ENCODE data around the gene EVI5.
"Not testable (repeated sequence)": the region's sequence is repeated elsewhere in the genome, so short reads cannot be mapped to it uniquely, and the experiment has no call there.

EVI5 gene

DNA sequence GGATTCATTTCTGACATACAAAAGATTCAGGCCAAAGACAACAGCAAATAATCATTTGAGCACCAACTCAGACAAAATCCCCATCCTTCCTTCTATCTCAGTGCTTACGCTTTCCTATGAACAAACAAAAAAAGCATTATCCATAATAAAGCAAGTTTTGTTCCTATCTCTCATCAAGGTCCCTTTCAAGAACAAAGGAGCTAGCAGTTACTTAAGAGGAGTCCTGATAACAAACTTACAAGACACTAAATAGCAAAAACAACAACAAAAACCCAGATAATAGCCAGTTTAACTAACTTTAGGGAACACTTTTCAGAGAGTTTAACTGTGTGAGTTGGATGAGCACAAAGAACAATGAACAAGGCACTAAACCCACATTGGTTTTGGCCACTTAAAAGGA, 10.5 kb downstream of the EVI5 start:
- H3K27me3 Mint-ChIP-seq = peaks cover 38% of the 10 kb centered on the region

DNA sequence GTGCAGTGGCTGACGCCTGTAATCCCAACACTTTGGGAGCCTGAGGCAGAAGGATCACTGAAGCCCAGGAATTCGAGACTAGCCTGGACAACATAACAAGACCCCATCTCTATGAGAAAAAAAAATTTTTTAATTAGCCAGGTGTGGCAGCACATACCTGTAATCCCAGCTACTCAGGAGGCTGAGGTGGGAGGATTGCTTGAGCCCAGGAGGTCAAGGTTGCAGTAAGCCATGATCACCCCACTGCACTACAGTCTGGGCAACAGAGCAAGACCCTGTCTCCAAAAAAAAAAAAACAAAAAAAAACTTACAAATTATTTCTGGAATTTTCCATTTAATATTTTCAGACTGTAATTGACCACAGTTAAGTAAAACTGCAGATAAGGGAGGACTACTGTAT, 11.2 kb downstream of the EVI5 start:
- DNase-seq = not testable (repeated sequence)

More for the DNA sequence above, 10.5 kb downstream of the EVI5 start:
- no peak for DNase-seq
- Mint-ChIP-seq H3K27ac (no peak overlapping the region), H3K36me3 (ENCODE audit: low read depth) (no peaks in the 10 kb centered on the region), H3K9me3 (no peaks in the 10 kb centered on the region), H3K4me1 (ENCODE audit: low read depth) (no peaks in the 10 kb centered on the region), H3K4me3 (no peak overlapping the region)

DNA sequence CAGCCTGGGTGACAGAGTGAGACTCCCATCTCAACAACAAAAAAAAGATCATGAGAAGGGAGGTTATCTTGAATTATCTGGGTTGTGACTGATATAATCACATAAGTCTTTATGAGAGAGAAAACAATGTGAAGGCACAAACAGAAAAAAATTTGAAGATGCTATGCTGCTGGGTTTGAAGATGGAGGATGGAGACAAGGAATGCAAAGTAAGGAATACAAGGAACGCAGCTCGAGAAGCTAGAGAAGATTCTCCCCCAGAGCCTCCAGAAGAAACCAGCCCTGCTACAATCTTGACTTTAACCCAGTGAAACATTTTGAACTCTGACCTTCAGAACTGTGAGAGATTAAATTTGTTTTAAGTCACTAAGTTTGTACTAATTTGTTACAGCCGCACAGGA, 15.1 kb downstream of the EVI5 start:
- H3K27ac Mint-ChIP-seq = no peak overlapping the region
- H3K9me3 Mint-ChIP-seq = peaks cover 8% of the 10 kb centered on the region
- H3K4me1 Mint-ChIP-seq (ENCODE audit: low read depth) = no peaks in the 10 kb centered on the region
- DNase-seq = no peak
- H3K36me3 Mint-ChIP-seq (ENCODE audit: low read depth) = no peaks in the 10 kb centered on the region
- H3K4me3 Mint-ChIP-seq = no peak overlapping the region
- H3K27me3 Mint-ChIP-seq = peaks cover 13% of the 10 kb centered on the region

More for the DNA sequence above, 11.2 kb downstream of the EVI5 start:
- not testable (repeated sequence) for H3K4me1 Mint-ChIP-seq (ENCODE audit: low read depth); H3K9me3 Mint-ChIP-seq; H3K27ac Mint-ChIP-seq; H3K36me3 Mint-ChIP-seq (ENCODE audit: low read depth); H3K4me3 Mint-ChIP-seq
- H3K27me3 Mint-ChIP-seq = peaks cover 32% of the 10 kb centered on the region

DNA sequence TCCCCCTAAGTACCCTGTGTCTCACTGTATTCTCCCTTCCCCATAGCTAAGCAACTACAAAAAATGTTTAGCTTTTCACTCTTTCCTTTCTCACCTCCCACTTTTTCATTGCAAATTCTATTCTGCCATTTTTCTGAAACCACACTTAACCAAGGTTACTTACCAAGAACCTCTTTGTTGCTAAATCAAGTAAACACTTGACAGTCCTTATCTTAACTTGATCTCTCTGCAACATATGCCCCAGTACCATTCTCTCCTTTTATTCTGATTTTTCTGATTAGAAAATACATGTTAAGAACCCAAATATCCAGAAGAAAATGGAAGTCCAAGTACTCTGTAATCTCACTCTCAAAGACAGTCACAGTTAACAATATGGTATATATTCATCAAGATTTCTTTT, 16.0 kb downstream of the EVI5 start:
- no peak for DNase-seq
- Mint-ChIP-seq H3K27me3 (peaks cover 8% of the 10 kb centered on the region), H3K4me3 (no peak overlapping the region), H3K4me1 (ENCODE audit: low read depth) (no peaks in the 10 kb centered on the region), H3K9me3 (peaks cover 8% of the 10 kb centered on the region), H3K27ac (no peak overlapping the region), H3K36me3 (ENCODE audit: low read depth) (no peaks in the 10 kb centered on the region)

DNA sequence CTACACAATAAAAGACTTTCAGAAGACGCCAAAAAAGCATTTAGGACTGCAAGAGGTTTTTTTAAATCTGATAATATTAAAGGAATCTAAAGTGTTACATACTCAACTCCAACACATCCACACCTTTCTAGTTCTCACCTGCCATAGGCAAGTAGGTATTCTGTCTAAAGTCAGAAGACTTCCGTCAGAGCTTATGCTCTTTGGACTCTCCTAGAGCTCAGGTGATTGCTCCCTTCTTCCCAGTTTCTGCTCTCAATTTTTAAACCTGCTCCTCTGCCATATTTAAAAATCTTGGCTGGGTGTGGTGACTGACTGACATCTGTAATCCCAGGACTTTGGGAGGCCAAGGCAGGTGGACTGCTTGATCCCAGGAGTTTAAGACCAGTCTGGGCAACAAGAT, 16.6 kb downstream of the EVI5 start:
- H3K4me3 Mint-ChIP-seq = no peak overlapping the region
- H3K27me3 Mint-ChIP-seq = peaks cover 6% of the 10 kb centered on the region
- H3K4me1 Mint-ChIP-seq (ENCODE audit: low read depth) = no peaks in the 10 kb centered on the region
- no peak for DNase-seq
- no peaks in the 10 kb centered on the region for H3K36me3 Mint-ChIP-seq (ENCODE audit: low read depth)
- H3K27ac Mint-ChIP-seq = no peak overlapping the region
- H3K9me3 Mint-ChIP-seq = peaks cover 8% of the 10 kb centered on the region

DNA sequence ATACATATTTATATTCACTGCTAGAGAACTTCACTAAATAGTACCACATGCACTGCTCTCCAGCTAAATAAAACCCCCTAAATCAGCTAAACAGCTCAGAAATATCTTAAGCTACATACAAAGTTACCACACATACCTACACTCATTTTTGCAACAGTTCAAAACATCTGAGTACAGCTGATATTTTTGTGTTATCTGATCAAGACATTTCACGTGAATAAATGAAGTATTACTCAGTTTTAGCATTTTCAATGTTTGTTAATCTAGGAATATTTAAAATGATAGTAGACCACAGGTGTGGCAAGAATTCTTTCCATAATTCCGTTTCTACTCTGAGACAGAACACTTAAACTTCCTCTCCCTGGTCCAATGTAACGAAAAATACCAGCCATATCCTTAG, 20.8 kb downstream of the EVI5 start:
- no peaks in the 10 kb centered on the region for H3K27me3 Mint-ChIP-seq
- H3K4me3 Mint-ChIP-seq = no peak overlapping the region
- no peaks in the 10 kb centered on the region for H3K36me3 Mint-ChIP-seq (ENCODE audit: low read depth)
- DNase-seq = no peak
- no peak overlapping the region for H3K27ac Mint-ChIP-seq
- peaks cover 8% of the 10 kb centered on the region for H3K9me3 Mint-ChIP-seq
- H3K4me1 Mint-ChIP-seq (ENCODE audit: low read depth) = no peaks in the 10 kb centered on the region

DNA sequence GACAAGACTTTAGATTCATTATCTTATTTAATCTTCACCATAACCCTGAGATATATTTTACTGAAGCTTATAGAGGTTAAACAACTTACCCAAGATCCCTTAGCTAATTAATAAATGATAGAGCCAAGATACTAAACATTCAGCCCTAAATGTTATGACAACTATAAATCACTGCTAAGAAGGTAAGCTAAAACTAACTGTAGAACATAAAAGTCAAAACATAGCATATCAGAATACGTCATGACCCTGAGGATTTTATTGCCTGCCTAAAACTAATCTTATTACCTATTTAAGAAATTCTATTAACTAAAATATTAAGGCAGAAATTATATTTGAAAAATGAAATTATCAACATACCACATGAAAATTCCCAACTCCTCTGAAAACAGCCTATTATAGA, 22.6 kb downstream of the EVI5 start:
- H3K36me3 Mint-ChIP-seq (ENCODE audit: low read depth) = no peaks in the 10 kb centered on the region
- H3K9me3 Mint-ChIP-seq = peaks cover 2% of the 10 kb centered on the region
- H3K4me3 Mint-ChIP-seq = no peak overlapping the region
- no peak overlapping the region for H3K27ac Mint-ChIP-seq
- H3K27me3 Mint-ChIP-seq = no peaks in the 10 kb centered on the region
- no peaks in the 10 kb centered on the region for H3K4me1 Mint-ChIP-seq (ENCODE audit: low read depth)
- no peak for DNase-seq

DNA sequence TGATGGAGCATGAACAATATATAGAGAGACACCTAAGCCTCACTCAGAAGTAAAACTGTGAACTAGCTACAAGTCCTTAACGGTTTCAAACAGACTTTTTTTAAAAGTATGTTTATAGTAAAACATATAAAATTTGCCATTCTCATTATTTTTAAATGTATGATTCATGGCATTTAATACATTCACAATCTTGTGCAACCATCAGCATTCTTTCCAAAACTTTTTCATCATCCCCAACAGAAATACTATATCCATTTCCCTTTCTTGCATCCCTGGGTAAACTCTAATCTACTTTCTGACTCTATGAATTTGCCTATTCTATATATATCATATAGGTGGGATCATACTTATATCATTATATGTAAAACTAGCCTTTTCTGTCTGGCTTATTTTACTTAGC, 25.5 kb downstream of the EVI5 start:
- Mint-ChIP-seq H3K4me1 (ENCODE audit: low read depth) (no peaks in the 10 kb centered on the region), H3K27ac (no peak overlapping the region), H3K27me3 (no peaks in the 10 kb centered on the region), H3K36me3 (ENCODE audit: low read depth) (no peaks in the 10 kb centered on the region), H3K9me3 (no peaks in the 10 kb centered on the region), H3K4me3 (no peak overlapping the region)
- no peak for DNase-seq

DNA sequence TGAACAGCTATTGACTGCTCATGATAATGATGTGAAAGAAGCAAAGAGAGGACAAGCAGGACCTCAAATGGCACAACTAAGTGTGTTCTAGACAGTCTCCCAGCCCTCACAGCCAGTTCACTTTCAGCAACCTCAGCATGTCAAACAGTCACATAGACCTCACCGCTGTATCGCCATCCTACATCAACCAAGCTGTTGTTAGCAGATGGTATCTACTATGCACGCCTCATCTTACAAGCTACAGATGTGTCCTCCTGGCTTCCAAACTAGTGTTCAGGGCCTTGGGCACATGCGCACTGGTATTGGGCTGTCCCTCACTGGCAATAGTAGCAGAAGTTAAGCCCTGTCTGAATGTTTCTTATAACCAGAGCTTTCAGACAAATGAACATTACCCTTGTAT, 28.4 kb downstream of the EVI5 start:
- no peaks in the 10 kb centered on the region for H3K36me3 Mint-ChIP-seq (ENCODE audit: low read depth)
- no peak for DNase-seq
- no peak overlapping the region for H3K4me3 Mint-ChIP-seq
- no peaks in the 10 kb centered on the region for H3K4me1 Mint-ChIP-seq (ENCODE audit: low read depth)
- no peak overlapping the region for H3K27ac Mint-ChIP-seq
- H3K9me3 Mint-ChIP-seq = no peaks in the 10 kb centered on the region
- H3K27me3 Mint-ChIP-seq = no peaks in the 10 kb centered on the region

DNA sequence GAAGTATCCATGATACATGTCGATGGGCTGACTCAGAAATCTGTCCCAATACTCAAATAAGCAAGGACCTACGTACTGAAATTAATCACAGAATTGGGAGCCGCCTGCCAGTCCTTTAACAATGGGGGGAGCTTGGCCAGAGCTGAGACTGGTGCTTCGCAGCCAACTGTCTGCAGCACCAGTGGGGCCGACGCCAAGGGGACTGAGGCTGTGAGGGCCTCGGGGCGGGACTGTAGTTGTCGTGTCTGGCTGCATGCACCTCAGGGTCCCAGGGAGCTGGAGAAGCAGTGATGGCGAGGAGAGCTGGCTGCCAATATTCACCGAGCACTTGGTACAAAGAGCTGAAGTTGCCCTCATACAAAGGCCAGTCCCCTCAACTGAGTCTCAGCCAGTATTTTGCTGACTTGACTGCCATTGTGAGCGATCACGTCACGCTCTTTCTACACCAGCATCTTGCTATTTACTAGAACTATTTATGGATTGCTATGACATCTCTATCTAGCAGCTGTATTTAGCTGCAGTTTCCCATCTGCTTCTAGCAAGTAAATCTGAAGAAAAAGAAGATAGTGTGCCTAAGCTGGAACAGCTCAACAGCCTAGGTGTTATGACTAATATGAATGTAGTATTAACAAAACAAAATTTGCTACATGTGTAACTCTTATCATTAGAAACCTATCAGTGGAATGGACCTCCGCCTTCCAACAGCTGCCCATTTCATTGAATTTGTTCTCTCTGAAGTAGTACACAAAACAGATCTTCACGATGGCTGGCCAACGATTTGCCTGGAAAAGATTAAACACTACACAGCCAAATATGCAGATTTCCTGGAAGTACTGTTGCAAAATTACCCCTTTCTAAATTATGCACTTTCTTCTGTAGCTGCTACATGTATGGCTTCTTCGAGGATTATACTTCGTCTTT, 29.1 kb downstream of the EVI5 start:
- Mint-ChIP-seq H3K27ac (no peak overlapping the region), H3K4me1 (ENCODE audit: low read depth) (no peaks in the 10 kb centered on the region), H3K4me3 (no peak overlapping the region), H3K27me3 (no peaks in the 10 kb centered on the region), H3K36me3 (ENCODE audit: low read depth) (no peaks in the 10 kb centered on the region), H3K9me3 (no peaks in the 10 kb centered on the region)
- DNase-seq = no peak

DNA sequence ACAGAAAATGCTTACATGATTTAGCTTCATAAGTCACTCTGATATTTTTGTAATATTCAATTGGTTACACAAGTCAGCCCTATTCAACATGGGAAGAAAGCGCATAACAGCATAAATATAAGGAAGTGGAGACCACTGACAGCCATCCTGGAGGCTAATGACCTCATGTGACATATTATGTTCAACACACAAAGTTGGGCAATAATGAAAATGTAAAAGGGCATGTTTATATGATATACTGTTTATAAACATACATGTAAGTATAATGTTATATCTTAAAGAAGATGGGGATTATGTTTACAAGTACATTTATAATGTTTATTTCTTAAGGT, 30.2 kb downstream of the EVI5 start:
- Mint-ChIP-seq H3K27me3 (no peaks in the 10 kb centered on the region), H3K4me3 (no peak overlapping the region), H3K27ac (no peak overlapping the region), H3K9me3 (no peaks in the 10 kb centered on the region), H3K36me3 (ENCODE audit: low read depth) (no peaks in the 10 kb centered on the region), H3K4me1 (ENCODE audit: low read depth) (no peaks in the 10 kb centered on the region)
- DNase-seq = no peak

DNA sequence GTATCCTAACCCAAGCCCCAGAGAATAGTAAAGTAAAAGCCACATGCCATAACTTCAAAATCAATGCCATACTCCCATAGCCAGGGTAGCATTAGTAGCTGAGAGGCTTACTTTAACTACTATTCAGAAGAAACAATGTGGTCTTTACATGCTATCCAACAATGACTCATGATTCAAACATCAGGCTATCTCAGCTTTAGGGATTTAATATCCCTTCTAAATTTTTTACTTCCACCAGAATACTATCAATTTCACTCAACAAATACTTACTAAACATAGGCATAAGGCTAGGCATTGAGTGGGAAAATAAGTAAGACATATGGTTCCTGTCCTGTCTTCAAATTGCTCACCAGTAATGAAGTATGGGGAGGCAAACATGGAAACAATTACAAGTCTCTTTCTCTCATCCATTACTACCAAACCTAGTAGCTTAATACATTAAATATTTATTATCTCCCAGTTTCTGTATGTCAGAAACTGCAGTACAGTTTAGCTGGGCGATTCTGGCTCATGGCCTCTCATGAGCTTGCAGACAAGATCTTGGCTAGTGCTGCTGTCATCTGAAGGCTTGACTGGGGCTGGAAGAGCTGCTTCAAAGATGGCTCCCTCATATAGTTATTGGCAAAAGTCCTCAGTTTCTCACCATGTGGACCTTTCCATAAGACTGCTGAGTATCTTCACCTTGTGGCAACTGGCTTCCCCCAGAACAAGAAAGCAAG, 30.7 kb downstream of the EVI5 start:
- no peak for DNase-seq
- no peaks in the 10 kb centered on the region for H3K27me3 Mint-ChIP-seq
- H3K27ac Mint-ChIP-seq = no peak overlapping the region

DNA sequence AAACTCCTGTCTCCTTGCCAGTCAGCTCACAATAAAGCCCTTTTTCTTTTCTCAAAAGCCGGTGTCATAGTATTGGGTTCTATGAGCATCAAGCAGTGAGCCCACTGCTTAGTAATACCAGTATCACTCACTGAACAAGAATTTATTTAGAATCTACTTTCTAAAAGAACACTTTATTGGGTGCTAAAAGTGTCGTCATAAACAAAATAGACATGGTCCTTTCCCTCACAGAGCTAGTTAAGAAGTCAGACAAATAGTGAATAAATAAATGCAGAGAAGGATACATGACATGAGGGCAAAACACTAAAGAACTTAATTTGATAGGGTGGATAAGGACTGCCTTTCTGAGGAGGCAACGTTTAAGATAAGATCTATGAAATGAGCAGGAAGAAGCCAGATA, 32.2 kb downstream of the EVI5 start:
- H3K9me3 Mint-ChIP-seq = no peaks in the 10 kb centered on the region
- DNase-seq = no peak
- H3K36me3 Mint-ChIP-seq (ENCODE audit: low read depth) = no peaks in the 10 kb centered on the region
- H3K27ac Mint-ChIP-seq = no peak overlapping the region
- no peaks in the 10 kb centered on the region for H3K27me3 Mint-ChIP-seq
- no peak overlapping the region for H3K4me3 Mint-ChIP-seq
- no peaks in the 10 kb centered on the region for H3K4me1 Mint-ChIP-seq (ENCODE audit: low read depth)

More for the DNA sequence above, 30.7 kb downstream of the EVI5 start:
- H3K4me3 Mint-ChIP-seq = no peak overlapping the region
- no peaks in the 10 kb centered on the region for H3K4me1 Mint-ChIP-seq (ENCODE audit: low read depth)
- H3K36me3 Mint-ChIP-seq (ENCODE audit: low read depth) = no peaks in the 10 kb centered on the region
- H3K9me3 Mint-ChIP-seq = no peaks in the 10 kb centered on the region

DNA sequence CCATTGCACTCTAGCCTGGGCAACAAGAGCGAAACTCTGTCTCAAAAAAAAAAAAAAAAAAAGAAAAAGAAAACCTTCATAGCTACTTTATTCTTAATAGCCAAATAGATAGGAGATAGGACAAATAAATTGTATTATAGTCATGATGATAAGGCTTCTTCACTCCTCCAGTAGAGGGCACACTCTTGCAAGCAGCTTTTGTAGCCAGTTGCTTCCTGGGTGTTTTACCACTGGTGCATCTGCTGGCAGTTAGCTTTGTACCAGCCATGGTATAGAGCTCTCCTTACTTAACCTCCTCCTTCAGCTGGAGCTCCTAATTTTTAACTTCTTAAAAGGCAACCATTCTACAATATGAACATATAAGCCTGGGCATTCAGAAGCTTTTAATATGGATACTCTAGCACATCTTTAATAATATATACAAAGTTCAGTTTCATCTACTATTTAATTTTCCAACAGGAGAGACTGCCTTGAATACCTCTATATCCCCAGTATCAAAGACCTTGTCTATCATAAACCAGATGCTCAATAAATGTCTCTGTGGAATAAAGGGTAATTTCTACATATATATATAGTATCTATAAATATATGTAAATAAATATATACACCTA, 35.8 kb downstream of the EVI5 start:
- no peaks in the 10 kb centered on the region for H3K4me1 Mint-ChIP-seq (ENCODE audit: low read depth)
- no peaks in the 10 kb centered on the region for H3K36me3 Mint-ChIP-seq (ENCODE audit: low read depth)
- H3K27ac Mint-ChIP-seq = no peak overlapping the region
- H3K9me3 Mint-ChIP-seq = no peaks in the 10 kb centered on the region
- no peak overlapping the region for H3K4me3 Mint-ChIP-seq
- DNase-seq = no peak
- no peaks in the 10 kb centered on the region for H3K27me3 Mint-ChIP-seq

DNA sequence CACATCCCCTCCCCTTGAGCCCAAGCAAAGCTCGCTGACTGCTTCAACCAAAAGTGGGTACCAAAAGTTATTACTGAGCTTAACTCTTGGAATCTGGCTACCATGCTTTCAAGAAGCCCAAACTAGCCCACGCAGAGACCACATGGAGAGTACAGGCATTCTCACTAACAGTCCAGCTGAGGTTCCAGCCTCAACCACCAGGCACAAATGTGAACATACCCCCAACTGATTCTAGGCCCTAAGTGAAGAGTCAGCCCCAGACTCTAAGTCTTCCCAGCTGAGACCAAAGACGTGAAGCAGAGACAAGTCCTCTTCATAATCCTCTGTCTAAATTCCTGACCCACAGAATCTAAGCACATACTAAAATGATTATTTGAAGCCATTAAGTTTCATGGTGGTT, 36.8 kb downstream of the EVI5 start:
- Mint-ChIP-seq H3K4me1 (ENCODE audit: low read depth) (peaks cover 4% of the 10 kb centered on the region), H3K9me3 (no peaks in the 10 kb centered on the region), H3K36me3 (ENCODE audit: low read depth) (no peaks in the 10 kb centered on the region), H3K4me3 (no peak overlapping the region), H3K27me3 (no peaks in the 10 kb centered on the region), H3K27ac (no peak overlapping the region)
- no peak for DNase-seq
